Stimulated activated CD4-positive, alpha-beta T cell treated with anti-CD3 and anti-CD28 coated beads, Interleukin-1b, Interleukin-23, amount 100 ng/mL, for 1 hour (primary cell): ENCODE measurements around the gene WSCD1.

ENCODE experiments used
- DNase-seq, 2 donors: peaks; one replicate each; pipeline ENCODE4 v3.0.0-alpha.2; 2020; ENCODE audit warnings: low read depth in 2 of 2

The WSCD1 gene

DNA sequence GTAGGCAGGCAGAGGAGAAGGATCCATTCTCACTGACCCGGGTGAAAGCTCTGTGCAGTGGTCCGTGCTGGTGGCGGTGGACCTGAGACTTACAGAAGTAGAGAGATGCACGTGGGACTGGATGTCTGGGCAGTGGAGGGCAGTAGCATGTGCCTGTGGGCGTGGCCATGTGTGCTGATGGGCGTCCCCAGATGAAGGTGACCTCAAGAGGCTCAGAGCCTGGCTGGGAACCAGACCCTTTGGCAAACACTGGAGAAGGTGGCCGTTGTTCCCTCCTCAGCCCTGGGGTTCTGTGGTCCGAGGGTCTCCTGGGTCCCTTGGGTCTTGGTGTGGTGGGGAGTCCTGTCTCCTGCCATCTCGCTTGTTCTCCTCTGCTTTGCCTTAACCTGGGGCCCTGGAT is 15.6 kb downstream of the WSCD1 start:
- DNase-seq, result no peak

DNA sequence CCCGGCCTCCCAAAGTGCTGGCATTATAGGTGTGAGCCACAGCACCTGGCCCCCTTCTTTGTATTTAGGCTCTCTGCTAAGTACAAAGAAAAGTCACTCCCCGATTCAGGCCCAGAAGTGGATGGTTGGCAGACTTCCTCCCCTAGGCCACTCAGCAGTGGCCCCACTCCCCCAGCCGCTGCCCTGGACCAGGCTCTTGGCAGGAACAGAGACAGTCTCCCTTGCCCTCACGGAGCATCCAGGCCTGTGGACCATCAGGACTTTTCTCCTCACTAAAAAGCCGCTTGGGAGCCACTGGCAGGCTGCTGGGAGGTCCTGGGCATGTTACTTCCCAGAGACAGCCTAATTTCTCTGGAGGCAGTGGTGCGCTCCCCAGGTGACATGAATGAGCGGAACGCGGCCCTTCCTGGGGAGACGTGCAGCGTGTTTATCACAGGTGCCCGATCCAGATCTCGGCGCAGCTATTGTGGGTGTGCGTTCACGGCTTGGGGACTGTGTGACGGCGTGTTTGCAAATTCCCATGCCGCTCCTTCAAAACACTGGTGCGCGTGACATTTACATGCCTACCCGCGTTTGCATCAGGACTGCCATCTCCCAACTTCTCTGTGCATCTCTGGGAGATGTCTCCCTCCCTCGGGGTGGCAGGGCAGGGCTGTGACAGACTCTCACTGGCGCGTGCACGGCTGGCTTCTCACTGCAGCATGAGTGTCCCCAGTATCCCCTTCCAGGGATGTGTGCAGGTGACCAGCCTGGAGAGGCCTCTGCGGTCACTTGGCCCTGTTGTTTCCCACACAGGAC is 16.6 kb downstream of the WSCD1 start:
- DNase-seq, result no peak

DNA sequence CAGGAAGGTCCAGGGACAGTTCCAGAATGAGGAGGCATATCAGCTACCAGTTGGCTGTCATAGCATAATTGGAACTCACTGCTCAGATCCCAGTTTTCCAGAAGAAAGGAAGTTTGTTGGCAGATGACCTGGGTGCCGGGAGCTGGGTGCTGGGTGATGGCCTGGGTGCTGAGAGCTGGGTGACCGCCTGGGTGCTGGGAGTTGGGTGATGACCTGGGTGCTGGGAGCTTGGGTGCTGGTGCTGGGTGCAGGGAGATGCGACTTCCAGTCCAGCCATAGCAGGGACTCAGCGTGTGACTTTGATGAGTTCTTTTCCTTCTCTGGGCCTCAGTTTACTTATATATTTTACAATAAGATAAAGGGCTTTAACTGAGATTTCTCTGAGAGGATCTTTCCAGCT is 18.0 kb downstream of the WSCD1 start:
- DNase-seq, result no peak

DNA sequence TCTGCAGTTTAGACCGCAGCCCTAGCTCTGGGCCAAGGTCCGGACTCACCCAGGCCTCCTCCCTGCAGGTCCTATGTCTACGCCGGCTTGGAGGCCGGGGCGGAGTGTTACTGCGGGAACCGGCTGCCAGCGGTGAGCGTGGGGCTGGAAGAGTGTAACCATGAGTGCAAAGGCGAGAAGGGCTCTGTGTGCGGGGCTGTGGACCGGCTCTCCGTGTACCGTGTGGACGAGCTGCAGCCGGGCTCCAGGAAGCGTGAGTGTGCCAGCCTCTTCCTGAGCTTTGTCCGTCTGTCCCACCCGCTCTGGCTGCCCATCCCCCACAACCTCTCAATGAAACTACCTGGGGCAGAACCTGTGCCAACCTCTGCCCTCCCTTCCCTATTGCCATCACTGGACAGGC is 20.1 kb downstream of the WSCD1 start:
- DNase-seq, result no peak

DNA sequence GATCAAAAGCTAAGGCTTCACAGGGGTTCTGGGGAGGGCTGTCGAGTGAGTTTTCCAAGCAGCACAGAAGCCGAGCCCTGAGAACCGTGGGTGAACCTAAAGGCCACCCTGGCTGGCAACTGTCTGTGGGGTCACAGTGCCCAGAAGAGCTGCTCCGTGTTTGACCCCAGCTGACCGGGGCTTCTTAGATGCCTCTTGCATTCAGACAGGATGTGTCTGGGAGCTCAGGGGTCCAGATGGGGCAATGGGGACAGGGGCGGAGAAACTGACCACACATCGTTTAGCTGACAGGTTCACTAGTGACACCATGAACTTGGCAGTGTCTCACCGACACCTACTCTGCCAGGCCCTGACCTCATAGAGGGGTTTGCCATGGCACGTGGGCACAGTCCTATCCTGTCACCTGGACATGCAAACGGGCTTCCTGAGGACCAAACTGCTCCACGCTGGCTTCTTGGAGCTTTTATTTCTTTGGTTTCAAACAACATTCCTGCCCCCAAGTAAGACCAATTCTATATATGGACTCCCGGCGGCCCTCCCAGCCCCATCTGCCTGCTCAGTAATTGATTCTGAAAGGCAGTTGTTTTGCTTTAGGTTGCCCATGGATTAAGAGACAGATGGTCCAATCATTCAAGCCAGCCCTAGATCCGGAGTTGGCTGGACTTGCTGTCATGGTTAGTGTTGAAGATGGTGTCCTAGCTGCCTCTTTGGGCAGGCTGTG is 22.2 kb downstream of the WSCD1 start:
- DNase-seq, result no peak

DNA sequence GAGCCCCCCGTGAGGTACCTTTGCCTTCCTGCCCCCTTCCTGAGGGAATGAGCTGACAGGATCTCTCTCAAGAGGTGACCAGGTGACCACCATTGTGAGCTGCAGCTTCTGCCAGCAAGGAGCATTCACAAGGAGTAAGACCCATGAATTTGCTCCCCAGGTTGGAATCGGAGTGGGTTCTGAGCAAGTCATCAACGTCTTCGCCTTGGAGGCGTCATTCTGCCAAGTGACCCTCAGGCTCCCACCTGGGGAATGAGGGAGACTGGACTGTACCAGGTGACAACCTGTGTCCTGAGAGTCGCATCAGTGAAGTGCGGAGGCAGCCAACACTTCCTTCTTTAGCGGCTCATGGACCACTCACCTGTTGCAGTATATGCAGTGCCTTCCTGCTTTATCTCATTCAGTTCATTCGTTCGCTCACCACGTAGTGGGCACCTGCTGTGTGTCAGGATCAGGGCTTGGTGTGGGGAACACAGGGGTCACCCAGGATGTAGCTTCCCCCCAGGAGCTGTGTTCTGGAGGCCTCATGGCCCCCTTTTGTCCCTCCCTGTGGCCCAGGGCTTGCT is 22.8 kb downstream of the WSCD1 start:
- DNase-seq, result no peak

DNA sequence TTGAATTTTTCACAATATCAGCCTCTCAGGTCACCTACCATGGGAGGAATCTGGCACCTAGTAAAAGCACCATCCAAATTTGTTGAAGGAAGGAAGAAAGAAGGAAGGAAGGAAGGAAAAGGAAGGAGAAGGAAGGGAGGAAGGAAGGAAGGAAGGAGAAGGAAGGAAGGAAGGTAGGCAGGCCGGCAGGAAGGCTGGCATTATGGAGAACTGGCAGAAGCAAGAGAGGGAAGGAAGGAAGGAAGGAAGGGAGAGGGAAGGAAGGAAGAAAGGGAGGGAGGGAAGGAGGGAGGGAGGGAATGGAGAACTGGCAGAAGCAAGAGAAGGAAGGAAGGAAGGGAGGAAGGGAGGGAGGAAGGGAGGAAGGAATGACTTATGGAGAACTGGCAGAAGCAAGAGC is 24.3 kb downstream of the WSCD1 start:
- no peak for DNase-seq

DNA sequence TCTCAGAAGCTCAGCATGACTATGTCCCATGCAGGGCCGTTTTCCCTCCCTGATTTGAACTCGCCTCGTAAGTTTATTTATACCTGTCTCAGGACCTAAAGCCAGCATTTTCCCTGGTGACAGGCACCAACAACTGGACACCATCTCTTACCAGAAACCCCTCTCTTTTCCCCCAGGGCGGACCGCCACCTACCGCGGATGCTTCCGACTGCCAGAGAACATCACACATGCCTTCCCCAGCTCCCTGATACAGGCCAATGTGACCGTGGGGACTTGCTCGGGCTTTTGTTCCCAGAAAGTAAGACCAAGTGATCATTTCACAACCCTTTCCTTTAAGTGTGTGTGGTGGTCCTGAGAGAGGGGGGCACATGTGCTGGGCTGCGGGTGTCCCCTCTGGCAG is 24.7 kb downstream of the WSCD1 start:
- no peak for DNase-seq

DNA sequence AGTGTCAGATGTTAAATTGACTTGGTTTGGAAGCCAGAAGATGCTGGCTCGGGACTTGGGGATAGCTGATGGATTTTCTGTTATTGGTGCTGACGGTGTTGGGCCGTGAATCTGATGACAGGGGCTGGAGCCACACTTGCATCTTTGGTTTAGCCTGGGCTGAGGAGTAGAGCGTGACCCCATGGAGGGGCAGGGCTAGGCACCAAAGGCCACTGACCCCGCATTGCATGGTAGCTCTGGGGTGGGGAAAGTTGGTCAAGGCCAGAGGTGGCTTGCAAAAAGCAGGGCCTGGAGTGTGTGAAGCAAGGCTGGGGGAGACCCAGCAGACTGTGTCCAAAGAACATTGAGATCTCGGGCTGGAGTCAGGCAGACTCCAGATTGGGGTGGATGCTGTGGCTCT is 25.3 kb downstream of the WSCD1 start:
- DNase-seq, result no peak

DNA sequence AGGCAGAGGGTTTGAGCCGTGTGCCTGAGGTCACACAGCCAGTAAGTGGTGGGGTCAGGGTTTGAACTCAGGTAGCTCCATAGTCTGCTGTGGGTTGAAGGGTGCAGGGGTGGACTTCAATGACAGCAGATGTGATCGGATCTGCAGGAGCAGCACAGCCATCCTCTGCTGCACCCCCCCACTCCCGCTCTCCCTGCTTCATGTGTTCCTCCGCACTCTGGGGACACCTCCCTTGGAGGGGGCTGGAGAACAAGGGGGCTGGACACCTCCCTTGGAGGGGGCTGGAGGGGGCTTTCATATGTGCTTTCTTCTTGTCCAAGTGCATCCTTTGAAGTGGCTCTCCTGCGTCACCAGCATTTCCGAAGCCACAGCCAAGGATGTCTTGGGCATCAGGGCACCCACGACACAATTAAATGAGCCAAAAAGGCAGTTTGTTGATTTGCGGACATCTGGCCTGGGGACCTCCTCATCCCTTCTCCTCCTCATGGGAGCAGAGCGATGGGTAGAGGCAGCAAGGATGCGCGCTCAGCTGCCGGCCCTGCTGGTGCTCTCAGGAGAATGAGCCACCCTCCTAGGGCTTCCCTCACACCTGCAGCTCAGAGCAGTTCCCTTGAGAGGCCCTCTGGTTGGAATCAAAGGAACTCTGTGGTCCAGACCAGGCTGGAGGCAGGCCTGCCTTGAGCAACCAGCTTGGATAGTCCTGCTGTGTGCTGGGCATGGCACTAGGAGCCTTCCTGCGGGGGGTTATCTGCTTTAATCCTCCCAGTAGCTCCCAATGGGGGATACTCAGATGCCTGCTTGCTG is 26.2 kb downstream of the WSCD1 start:
- DNase-seq, result no peak

DNA sequence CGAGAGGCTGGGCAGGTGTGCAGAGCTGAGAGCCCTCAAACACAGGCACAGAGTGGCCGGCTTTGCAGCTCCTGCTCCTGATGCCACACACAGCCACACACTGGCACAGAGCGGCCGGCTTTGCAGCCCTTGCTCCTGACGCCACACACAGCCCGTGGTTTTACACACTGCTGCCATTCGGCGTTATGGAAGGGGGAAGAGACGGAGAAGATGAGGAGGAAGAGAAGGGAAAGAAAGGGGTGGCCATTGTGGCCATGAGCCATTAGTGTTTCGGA is 26.8 kb downstream of the WSCD1 start:
- DNase-seq, result no peak

DNA sequence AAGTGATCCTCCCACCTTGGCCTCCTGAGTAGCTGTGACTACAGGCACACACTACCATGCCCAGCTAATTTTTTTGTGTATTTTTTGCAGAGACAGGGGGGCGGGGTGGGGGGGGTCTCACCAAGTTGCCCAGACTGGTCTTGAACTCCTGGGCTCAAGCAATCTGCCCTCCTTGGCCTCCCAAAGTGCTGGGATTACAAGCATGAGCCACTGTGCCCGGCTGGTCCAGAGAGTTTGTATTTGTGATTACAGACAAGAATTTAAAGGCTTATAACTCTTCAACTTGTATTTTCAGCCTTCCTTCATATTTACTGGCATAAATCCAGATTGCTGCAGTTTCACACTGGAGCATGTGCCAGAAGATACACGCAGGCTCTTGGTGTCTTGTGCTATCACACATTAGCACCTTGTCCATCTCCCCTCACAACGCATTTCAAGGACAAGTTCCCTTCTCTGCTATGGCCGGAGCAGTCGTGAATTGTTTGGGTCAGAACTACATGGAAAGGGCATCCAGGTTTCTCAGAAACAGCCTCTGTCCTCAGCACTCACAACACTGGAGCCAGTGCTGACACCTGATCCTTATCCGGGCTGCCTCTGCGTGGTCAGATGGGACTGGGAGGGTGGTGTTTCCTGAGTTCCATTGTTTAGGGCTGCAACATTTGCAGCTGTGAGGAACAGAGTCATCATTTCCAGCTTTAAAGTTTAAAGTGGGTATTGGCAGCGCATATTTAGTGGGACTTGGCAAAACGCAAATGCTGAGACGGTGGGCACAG is 28.1 kb downstream of the WSCD1 start:
- no peak for DNase-seq

DNA sequence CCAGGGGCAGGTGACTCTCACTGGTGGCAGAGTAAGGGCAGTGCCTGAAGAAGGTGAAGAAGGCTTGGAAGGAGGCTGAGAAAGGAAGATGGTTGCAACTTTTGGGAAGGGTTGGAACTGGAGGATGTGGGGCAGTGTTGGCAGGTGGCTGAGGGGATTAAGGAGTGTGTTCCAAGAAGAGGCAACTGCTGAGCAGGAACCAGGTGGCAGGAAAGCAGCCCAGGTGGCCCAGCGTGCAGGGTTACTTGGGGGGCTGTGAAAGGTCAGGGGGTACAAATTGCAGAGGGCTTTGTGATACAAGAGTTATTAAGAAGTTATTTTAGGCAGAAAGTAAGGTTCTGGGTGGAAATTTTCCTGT is 28.6 kb downstream of the WSCD1 start:
- no peak for DNase-seq

DNA sequence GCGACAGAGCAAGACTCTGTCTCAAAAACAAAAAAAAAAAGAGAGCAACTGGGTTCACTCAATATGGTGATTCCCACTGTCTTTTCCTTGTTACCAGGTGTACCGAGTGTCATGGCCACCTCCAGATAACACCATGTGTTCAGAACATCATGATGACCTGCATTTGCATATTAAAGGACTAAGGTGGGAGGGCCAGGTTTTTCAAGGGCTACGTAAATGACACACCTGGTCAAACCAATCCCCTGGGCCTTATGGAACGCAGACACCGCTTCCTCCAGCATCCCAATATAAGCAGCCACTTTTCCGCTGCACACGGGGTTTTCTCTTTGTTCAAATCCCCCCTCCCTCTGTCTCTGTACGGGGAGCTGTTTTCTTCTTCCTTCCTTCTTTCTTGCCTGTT is 29.3 kb downstream of the WSCD1 start:
- no peak for DNase-seq

DNA sequence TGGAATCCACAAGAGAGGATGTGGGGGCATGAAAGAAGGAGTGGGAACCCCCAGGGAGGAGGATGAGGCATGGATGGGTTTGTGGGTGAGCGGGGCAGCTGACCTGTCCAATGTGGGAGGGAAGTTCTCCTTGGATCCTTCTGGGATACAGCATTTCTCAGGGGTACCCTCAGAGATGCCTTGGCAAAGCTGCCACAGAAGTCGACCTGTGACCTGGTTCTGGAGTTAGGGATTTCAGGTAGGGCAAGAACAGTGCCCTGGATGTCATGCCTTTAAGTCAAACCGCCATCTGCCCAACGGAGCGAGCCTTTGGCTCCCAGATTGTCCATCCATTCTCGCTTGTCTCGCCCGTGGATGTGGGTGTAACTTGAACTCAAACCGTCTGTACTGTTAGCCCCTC is 30.0 kb downstream of the WSCD1 start:
- DNase-seq, result no peak

DNA sequence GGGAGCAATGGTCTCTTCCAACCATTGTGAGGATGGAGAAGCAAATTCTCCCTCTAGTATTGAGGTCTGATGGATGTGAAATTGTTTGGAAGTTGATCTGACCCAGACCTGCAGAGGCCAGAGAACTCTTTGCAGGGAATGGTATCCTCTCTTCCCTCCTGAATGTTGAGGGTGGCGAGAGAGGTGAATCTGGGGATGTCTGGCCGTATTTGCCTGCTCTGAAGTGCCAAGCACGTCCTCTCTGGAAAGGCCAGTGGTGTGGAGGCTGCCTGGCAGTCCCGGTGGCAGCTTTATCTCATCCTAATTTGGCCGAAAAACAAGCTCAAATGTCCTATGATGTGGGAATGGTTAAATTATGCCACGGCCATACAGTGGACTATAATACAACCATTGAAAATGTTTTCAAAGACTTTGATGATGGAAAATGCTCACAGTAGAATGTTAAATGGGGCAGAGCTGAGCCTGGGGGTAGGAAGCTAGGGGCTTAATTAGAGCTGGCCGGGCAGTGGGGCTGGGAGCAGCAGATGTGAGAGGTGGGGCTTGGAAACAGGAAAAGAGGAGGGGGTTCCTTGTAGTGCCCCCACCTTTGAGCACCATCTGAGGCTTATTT is 30.8 kb downstream of the WSCD1 start:
- no peak for DNase-seq

DNA sequence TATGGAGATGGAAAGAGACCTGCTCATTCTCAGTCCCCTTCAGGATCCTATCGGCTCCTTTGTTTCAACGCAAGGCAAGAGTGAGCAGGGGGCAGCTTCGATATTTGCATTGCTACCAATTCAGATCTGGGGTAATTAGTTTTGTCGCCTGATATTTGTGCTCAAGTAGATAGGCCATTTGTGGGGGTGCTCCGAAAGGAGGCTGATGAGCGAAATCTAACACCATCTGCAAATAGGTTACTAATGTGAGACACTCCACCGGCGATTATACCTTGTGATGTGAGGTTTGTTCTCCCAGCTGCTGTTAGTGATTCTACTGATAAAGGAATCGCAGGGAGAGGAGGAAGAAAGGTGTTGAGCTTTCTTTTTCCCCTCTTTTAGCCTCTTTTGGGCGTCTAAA is 31.5 kb downstream of the WSCD1 start:
- no peak for DNase-seq

DNA sequence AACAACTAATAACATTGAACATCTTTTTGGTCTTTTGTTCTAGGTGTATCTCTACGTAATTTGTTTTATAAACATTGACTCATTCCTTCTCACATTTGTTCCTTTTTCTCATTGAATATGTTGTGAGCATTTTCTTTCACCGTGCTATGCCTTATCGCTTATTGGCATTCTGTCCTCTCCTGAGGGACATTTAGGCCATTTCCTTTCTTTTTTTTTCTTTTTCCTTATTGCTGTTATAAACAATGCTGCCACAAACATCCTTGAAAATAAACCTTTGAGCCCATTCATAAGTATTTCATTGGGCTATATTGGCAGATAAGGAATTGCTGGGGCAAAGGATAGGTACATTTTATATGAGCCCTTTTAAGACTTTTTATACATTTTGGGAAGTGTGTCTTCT is 32.4 kb downstream of the WSCD1 start:
- DNase-seq, result no peak

DNA sequence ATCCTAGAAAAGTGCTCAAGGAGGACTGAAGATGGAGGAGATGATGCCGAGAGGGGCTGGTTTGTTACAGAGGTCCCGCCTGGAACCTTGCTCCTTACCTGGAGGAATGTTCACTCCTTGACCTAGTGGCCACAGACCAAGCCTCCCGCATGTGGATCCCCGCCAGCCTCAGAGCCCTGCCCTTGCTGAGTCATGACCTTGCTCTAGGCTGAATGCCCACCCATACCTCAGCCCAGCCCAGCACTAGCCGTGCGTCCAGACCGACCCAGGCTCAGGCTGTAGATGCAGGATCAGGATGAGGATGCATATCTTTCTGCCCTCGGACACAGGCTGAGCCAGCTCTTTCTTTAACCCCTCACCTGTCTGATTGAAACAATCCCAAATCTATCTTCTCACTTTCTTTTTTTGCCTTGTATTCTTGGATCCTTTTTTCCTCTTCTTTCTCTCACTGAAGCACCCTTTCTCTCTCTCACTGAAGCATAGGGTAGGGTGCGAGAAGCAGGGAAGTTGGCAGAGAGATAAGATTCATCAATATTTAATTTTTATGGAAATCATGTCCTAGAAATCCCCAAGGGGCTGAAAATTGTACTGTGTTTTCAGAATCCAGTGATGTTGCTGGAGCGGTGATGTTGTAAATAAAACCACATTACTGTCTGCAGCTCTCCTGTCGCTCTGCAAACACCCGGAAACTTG is 34.9 kb downstream of the WSCD1 start:
- DNase-seq, result no peak

DNA sequence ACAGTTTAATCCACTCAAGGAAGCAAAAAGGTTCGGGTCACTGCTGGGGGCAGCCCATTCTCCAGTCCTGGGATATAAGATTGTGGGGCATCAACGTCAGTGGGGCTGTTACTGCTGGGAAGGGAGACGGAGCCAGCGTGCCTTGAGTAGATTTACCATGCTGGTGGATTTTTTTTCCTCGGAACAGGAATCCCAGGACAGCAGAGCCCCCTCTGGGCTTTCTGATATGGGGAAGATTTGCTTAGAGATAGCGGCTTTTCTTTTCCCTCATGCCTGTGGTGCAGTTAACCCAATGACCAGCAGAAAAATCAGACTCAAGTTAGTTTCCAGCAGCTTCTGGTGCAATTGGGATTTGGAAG is 35.4 kb downstream of the WSCD1 start:
- no peak for DNase-seq

DNA sequence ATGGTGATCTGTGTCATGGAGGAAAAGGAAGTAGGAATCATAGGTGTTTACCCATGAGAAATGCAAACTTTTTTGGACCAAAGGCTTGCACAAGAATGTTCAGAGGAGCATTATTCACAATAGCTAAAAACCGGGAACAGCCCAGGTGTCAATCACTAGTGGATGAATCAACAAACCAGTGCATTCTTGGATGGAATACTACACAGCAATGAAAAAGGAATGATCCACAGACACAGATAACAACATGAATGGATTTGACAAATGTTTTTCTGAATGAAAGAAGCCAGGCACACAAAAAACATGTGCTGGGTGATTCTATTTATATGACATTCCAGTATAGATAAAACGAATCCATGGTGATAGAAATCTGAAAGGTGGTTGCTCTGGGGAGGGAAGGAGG is 36.0 kb downstream of the WSCD1 start:
- DNase-seq, result no peak
